Breast epithelium (tissue), 4 donors: ENCODE data around the gene SLC38A10. TPM values are rescaled to one million over a fixed set of nuclear protein-coding genes. Genes with fewer than 3 reads are reported as not detected.

Experiments used
- DNase-seq, 2 donors: peaks; one replicate each; pipeline ENCODE4 v3.0.0-alpha.2; 2019; ENCODE audit warnings: low spot score in 2 of 2
- H3K27ac ChIP-seq, 2 donors: fragments of 200-600 bp; sonication (generic) in 1 of 2; one replicate each; pipeline ENCODE4 v1.5.1; 2016 to 2019; ENCODE audit warnings: mild to moderate bottlenecking in 1 of 2
- H3K27me3 ChIP-seq, 2 donors: fragments of 200-600 bp; sonication (generic) in 1 of 2; one replicate each; pipeline versions ENCODE4 v1.5.1 to v1.6.0; 2017 to 2019; ENCODE audit warnings: control low read depth in 1 of 2, mild to moderate bottlenecking in 1 of 2
- H3K36me3 ChIP-seq: fragments of 200-600 bp; one replicate; pipeline ENCODE4 v1.5.1; 2019
- H3K4me1 ChIP-seq, 2 donors: fragments of 200-600 bp; sonication (generic); one replicate each; pipeline ENCODE4 v1.5.1; 2016 to 2019; ENCODE audit warnings: control low read depth in 1 of 2
- H3K4me3 ChIP-seq, 3 donors: fragments of 200-600 bp; sonication (generic); 1 replicate in 2 of 3; 2 replicates in 1 of 3; pipeline ENCODE4 v1.5.1; 2016 to 2019; ENCODE audit warnings: mild to moderate bottlenecking in 3 of 3, moderate library complexity in 2 of 3
- H3K9me3 ChIP-seq, 2 donors: fragments of 200-600 bp; sonication (generic) in 1 of 2; one replicate each; pipeline ENCODE4 v1.5.1; 2016 to 2019; ENCODE audit warnings: control low read depth in 1 of 2
- CTCF ChIP-seq, 3 donors: fragments of 450-650 bp; IDR thresholded peaks; one replicate each; pipeline ENCODE4 v1.5.1; 2016 to 2017; ENCODE audit warnings: antibody characterized with exemption in 3 of 3, mild to moderate bottlenecking in 3 of 3, moderate library complexity in 3 of 3
- POLR2A ChIP-seq: fragments of 450-650 bp; IDR thresholded peaks from one replicate; pipeline ENCODE4 v1.6.1; 2016; ENCODE audit warnings: antibody characterized with exemption, mild to moderate bottlenecking, moderate library complexity
- POLR2AphosphoS5 ChIP-seq, 3 donors: sonication (generic); formaldehyde crosslinking; IDR thresholded peaks; one replicate each; pipeline ENCODE4 v1.6.1; 2017; ENCODE audit warnings: antibody characterized with exemption in 3 of 3
- intact Hi-C: fragments of 100-400 bp; cut with DNase I; formaldehyde crosslinking; loops from one replicate; pipeline ENCODE4 v1.15.1; 2023; ENCODE audit warnings: low total_unique reads
- total RNA-seq, 3 donors: library from RNA; depleted of rRNA; stranded (reverse); fragments of >200 nt; gene quantifications; one replicate each; pipeline ENCODE4 v1.1.0, GENCODE V29; 2016

Gene SLC38A10
- total RNA-seq, 3 donors from 2014 or later = 52.4 to 104 (median 85.2) TPM

- Histone ChIP-seq H3K27ac (no peak overlapping the region), H3K4me1 (peaks cover 0 to 13% of the 10 kb centered on the region in 2 donors), H3K9me3 (no peaks in the 10 kb centered on the region), H3K27me3 (no peaks in the 10 kb centered on the region), H3K36me3 (no peaks in the 10 kb centered on the region), H3K4me3 (no peak overlapping the region)
- TF ChIP-seq POLR2A (no peak), CTCF (IDR thresholded peaks at IDR 0.05) (no peak), POLR2AphosphoS5 (IDR thresholded peaks at IDR 0.05) (no peak)
- intact Hi-C loops = no loop called here
- DNase-seq = no peak
Observed at GRCh38 chr17:81290230-81290629, 4.9 kb downstream of the SLC38A10 start.

GRCh38 chr17:81289627-81290026 is 5.5 kb downstream of the SLC38A10 start:
- peaks cover 0 to 13% of the 10 kb centered on the region in 2 donors for H3K4me1 ChIP-seq
- H3K27me3 ChIP-seq = no peaks in the 10 kb centered on the region
- H3K9me3 ChIP-seq = no peaks in the 10 kb centered on the region
- TF ChIP-seq POLR2AphosphoS5 (IDR thresholded peaks at IDR 0.05) (no peak), POLR2A (no peak), CTCF (IDR thresholded peaks at IDR 0.05) (no peak)
- H3K4me3 ChIP-seq = no peak overlapping the region
- DNase-seq = no peak
- H3K36me3 ChIP-seq = no peaks in the 10 kb centered on the region
- intact Hi-C loops = no loop called here
- H3K27ac ChIP-seq = no peak overlapping the region

- Histone ChIP-seq H3K4me3 (no peak overlapping the region), H3K9me3 (no peaks in the 10 kb centered on the region), H3K36me3 (no peaks in the 10 kb centered on the region), H3K27ac (no peak overlapping the region), H3K27me3 (no peaks in the 10 kb centered on the region), H3K4me1 (peaks cover 0 to 9% of the 10 kb centered on the region in 2 donors)
- intact Hi-C loops = no loop called here
- no peak for DNase-seq
- TF ChIP-seq POLR2AphosphoS5 (IDR thresholded peaks at IDR 0.05) (no peak), CTCF (IDR thresholded peaks at IDR 0.05) (no peak), POLR2A (no peak)
Observed at GRCh38 chr17:81288715-81289114, 6.4 kb downstream of the SLC38A10 start.

- Histone ChIP-seq H3K4me1 (peaks cover 0 to 5% of the 10 kb centered on the region in 2 donors), H3K9me3 (no peaks in the 10 kb centered on the region), H3K4me3 (no peak overlapping the region), H3K27ac (no peak overlapping the region), H3K36me3 (no peaks in the 10 kb centered on the region), H3K27me3 (no peaks in the 10 kb centered on the region)
- intact Hi-C loops = no loop called here
- TF ChIP-seq POLR2AphosphoS5 (IDR thresholded peaks at IDR 0.05) = no peak
- no peak for TF ChIP-seq POLR2A
- TF ChIP-seq CTCF (IDR thresholded peaks at IDR 0.05) = no peak
- DNase-seq = no peak
Observed at GRCh38 chr17:81287741-81288430, 7.2 kb downstream of the SLC38A10 start.

- no peaks in the 10 kb centered on the region for H3K36me3 ChIP-seq
- TF ChIP-seq CTCF (IDR thresholded peaks at IDR 0.05) = no peak
- TF ChIP-seq POLR2A = no peak
- no peak for TF ChIP-seq POLR2AphosphoS5 (IDR thresholded peaks at IDR 0.05)
- no peak overlapping the region for H3K27ac ChIP-seq
- no peak overlapping the region for H3K4me3 ChIP-seq
- H3K9me3 ChIP-seq = no peaks in the 10 kb centered on the region
- intact Hi-C loops = no loop called here
- no peaks in the 10 kb centered on the region for H3K4me1 ChIP-seq
- no peak for DNase-seq
- no peaks in the 10 kb centered on the region for H3K27me3 ChIP-seq
Observed at GRCh38 chr17:81287152-81287551, 8.0 kb downstream of the SLC38A10 start.
